CD14-positive monocyte (primary cell): ENCODE results near the gene NR1I3. TPM values are rescaled to one million over a fixed set of nuclear protein-coding genes. Genes with fewer than 3 reads are reported as not detected.
A peak's percentile ranks its signal among the peaks of the same experiment; 100 is the strongest.

Experiments
- DNase-seq, 3 donors: peaks; one replicate each; pipeline ENCODE4 v3.0.0-alpha.2; 2011 to 2022
- H2AFZ ChIP-seq: 2 replicates; pipeline ENCODE4 v1.6.0; 2012; ENCODE audit warnings: mild to moderate bottlenecking, low read depth, low read length, inconsistent platforms; ENCODE audit not compliant: insufficient read depth, poor library complexity, severe bottlenecking
- H3K27ac ChIP-seq, 2 donors: 1 replicate in 1 of 2; 2 replicates in 1 of 2; pipeline ENCODE4 v1.5.1; 2012 to 2013; ENCODE audit warnings: low read length in 2 of 2, control low read depth in 1 of 2, inconsistent platforms in 1 of 2, low read depth in 1 of 2, mild to moderate bottlenecking in 1 of 2
- H3K27me3 ChIP-seq, 2 donors: one replicate each; pipeline versions ENCODE4 v1.6.0 to v1.6.1; 2011 to 2013; ENCODE audit warnings: low read length in 2 of 2; ENCODE audit not compliant: control insufficient read depth in 2 of 2, insufficient read depth in 2 of 2
- H3K36me3 ChIP-seq, 2 donors: replicated peaks in 1 of 2; 1 replicate in 1 of 2; 2 replicates in 1 of 2; pipeline versions ENCODE4 v1.5.1 to v1.6.1; 2012 to 2013; ENCODE audit warnings: low read length in 2 of 2, control low read depth in 1 of 2, inconsistent platforms in 1 of 2, mild to moderate bottlenecking in 1 of 2; ENCODE audit not compliant: insufficient read depth in 2 of 2, control insufficient read depth in 1 of 2
- H3K4me1 ChIP-seq, 2 donors: 1 replicate in 1 of 2; 2 replicates in 1 of 2; pipeline versions ENCODE4 v1.5.1 to v1.6.1; 2012 to 2013; ENCODE audit warnings: low read length in 2 of 2, control low read depth in 1 of 2, inconsistent platforms in 1 of 2, mild to moderate bottlenecking in 1 of 2, moderate library complexity in 1 of 2; ENCODE audit not compliant: insufficient read depth in 2 of 2, control insufficient read depth in 1 of 2
- H3K4me2 ChIP-seq: replicated peaks from 2 replicates; pipeline ENCODE3; 2012; ENCODE audit warnings: low read length, moderate library complexity, mild to moderate bottlenecking; ENCODE audit not compliant: poor library complexity, severe bottlenecking; ENCODE audit errors: extremely low read depth
- H3K4me3 ChIP-seq, 3 experiments: fragments of 200-600 bp in 1 of 3; sonication (generic) in 1 of 3; replicated peaks in 1 of 3; 1 replicate in 2 of 3; 2 replicates in 1 of 3; pipeline ENCODE4 v1.5.1; 2011 to 2013; ENCODE audit warnings: low read length in 3 of 3, mild to moderate bottlenecking in 3 of 3, control low read depth in 2 of 3, low read depth in 2 of 3, inconsistent platforms in 1 of 3, moderate library complexity in 1 of 3
- H3K79me2 ChIP-seq: 2 replicates; pipeline ENCODE4 v1.6.0; 2012; ENCODE audit warnings: mild to moderate bottlenecking, control low read depth, inconsistent platforms, low read length, moderate library complexity; ENCODE audit not compliant: insufficient read depth
- H3K9ac ChIP-seq: 2 replicates; pipeline ENCODE4 v1.6.0; 2017; ENCODE audit warnings: low read length, mild to moderate bottlenecking; ENCODE audit not compliant: insufficient read depth, poor library complexity, severe bottlenecking
- H3K9me3 ChIP-seq, 2 donors: replicated peaks in 1 of 2; 1 replicate in 1 of 2; 2 replicates in 1 of 2; pipeline versions ENCODE4 v1.5.1 to v1.6.1; 2012 to 2013; ENCODE audit warnings: low read length in 2 of 2, control low read depth in 1 of 2; ENCODE audit not compliant: control insufficient read depth in 1 of 2, insufficient read depth in 1 of 2
- H4K20me1 ChIP-seq: 2 replicates; pipeline ENCODE4 v1.6.0; 2012; ENCODE audit warnings: mild to moderate bottlenecking, low read length, control low read depth, moderate library complexity; ENCODE audit not compliant: insufficient read depth
- H3K27ac Mint-ChIP-seq, 7 donors: one replicate each; pipeline ENCODE4 v1.8.0; 2020; ENCODE audit warnings: mild to moderate bottlenecking in 7 of 7, mixed read lengths in 7 of 7, moderate library complexity in 6 of 7, inconsistent platforms in 2 of 7
- H3K27me3 Mint-ChIP-seq, 3 donors: one replicate each; pipeline ENCODE4 v1.8.0; 2021 to 2022; ENCODE audit warnings: low read depth in 3 of 3, mild to moderate bottlenecking in 3 of 3, mixed read lengths in 3 of 3, moderate library complexity in 3 of 3, inconsistent platforms in 1 of 3
- H3K36me3 Mint-ChIP-seq, 2 donors: one replicate each; pipeline ENCODE4 v1.8.0; 2020; ENCODE audit warnings: mixed read lengths in 2 of 2, inconsistent platforms in 1 of 2, mild to moderate bottlenecking in 1 of 2
- H3K4me1 Mint-ChIP-seq: one replicate; pipeline ENCODE4 v1.8.0; 2020; ENCODE audit warnings: mild to moderate bottlenecking, mixed read lengths
- H3K4me3 Mint-ChIP-seq, 2 donors: one replicate each; pipeline ENCODE4 v1.8.0; 2020; ENCODE audit warnings: mild to moderate bottlenecking in 2 of 2, mixed read lengths in 2 of 2, moderate library complexity in 1 of 2
- H3K9me3 Mint-ChIP-seq, 7 donors: one replicate each; pipeline ENCODE4 v1.8.0; 2020 to 2022; ENCODE audit warnings: mixed read lengths in 7 of 7, mild to moderate bottlenecking in 6 of 7, moderate library complexity in 6 of 7, inconsistent platforms in 2 of 7
- WGBS: methylation state at CpG from one replicate; pipeline ENCODE4 v1.1.5; 2013; ENCODE audit warnings: missing lambda C conversion rate; ENCODE audit not compliant: insufficient coverage; 5-methylcytosine and 5-hydroxymethylcytosine counted together
- intact Hi-C, 2 donors: fragments of 100-400 bp; cut with micrococcal nuclease; formaldehyde crosslinking; loops; one replicate each; pipeline versions ENCODE4 v1.15.0 to v1.15.1; 2023
- polyA plus RNA-seq, 3 donors: library from polyadenylated mRNA; depleted of rRNA in 1 of 3; unstranded in 2 of 3; stranded (reverse) in 1 of 3; fragments of 300-500 nt in 2 of 3; fragments of >200 nt in 1 of 3; fragmentation: Illumina TruSeq in 2 of 3; gene quantifications; 1 replicate in 2 of 3; 2 replicates in 1 of 3; pipeline ENCODE4 v1.2.3, GENCODE V29; 2012 to 2021
- TF ChIP-seq, protein P1 (sequence below): fragments of 200-600 bp; IDR thresholded peaks from one replicate; pipeline ENCODE4 v1.8.0; 2022; ENCODE audit warnings: antibody characterized with exemption, mild to moderate bottlenecking

Gene NR1I3
- polyA plus RNA-seq, 3 donors: not detected

DNA sequence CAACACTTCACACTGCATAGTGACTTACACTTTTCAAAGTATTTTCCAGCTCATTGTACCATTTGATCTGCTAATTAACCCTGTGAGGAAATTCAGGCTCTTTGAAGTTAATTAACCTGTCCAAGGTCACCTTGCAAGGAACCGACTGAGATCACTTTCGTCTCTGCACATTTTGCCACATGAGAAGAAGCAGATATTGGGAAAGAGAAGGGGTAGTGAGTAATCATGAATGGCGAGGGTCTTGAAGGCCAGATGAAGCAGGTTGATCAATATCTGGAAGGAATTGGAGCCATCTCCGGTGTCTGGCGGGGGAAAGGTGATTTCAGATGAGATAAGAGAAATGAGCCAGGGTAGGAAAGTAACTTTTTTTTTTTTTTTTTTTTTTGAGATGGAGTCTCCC is 18.0 kb downstream of the NR1I3 start:
- Mint-ChIP-seq H3K36me3 (peaks cover 61 to 66% of the 10 kb centered on the region in 2 donors), H3K9me3 (peaks cover 0 to 2% (median 0%) of the 10 kb centered on the region in 7 donors), H3K4me1 (peaks cover 62% of the 10 kb centered on the region), H3K4me3 (no peak overlapping the region), H3K27ac (peak overlapping the region in 5 of 7 donors; percentile 15 to 100 (median 60)), H3K27me3 (peaks cover 0 to 1% (median 1%) of the 10 kb centered on the region in 3 donors)
- Histone ChIP-seq H3K9ac (no peak overlapping the region), H3K27ac (peak overlapping the region in 1 of 2 donors; percentile 13), H3K4me1 (peaks cover 20 to 37% of the 10 kb centered on the region in 2 donors), H3K79me2 (peaks cover 47% of the 10 kb centered on the region), H3K36me3 (peaks cover 26 to 57% of the 10 kb centered on the region in 2 donors), H3K4me2 (no peak overlapping the region), H3K9me3 (no peaks in the 10 kb centered on the region), H2AFZ (no peak overlapping the region), H3K27me3 (no peaks in the 10 kb centered on the region), H4K20me1 (peaks cover 71% of the 10 kb centered on the region), H3K4me3 (no peak overlapping the region)
- intact Hi-C loops: no loop called here
- no peak for DNase-seq
- TF ChIP-seq, protein P1, sequence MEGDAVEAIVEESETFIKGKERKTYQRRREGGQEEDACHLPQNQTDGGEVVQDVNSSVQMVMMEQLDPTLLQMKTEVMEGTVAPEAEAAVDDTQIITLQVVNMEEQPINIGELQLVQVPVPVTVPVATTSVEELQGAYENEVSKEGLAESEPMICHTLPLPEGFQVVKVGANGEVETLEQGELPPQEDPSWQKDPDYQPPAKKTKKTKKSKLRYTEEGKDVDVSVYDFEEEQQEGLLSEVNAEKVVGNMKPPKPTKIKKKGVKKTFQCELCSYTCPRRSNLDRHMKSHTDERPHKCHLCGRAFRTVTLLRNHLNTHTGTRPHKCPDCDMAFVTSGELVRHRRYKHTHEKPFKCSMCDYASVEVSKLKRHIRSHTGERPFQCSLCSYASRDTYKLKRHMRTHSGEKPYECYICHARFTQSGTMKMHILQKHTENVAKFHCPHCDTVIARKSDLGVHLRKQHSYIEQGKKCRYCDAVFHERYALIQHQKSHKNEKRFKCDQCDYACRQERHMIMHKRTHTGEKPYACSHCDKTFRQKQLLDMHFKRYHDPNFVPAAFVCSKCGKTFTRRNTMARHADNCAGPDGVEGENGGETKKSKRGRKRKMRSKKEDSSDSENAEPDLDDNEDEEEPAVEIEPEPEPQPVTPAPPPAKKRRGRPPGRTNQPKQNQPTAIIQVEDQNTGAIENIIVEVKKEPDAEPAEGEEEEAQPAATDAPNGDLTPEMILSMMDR: no peak
- 93% methylated on average over 3 of the region's 5 CpGs for WGBS

DNA sequence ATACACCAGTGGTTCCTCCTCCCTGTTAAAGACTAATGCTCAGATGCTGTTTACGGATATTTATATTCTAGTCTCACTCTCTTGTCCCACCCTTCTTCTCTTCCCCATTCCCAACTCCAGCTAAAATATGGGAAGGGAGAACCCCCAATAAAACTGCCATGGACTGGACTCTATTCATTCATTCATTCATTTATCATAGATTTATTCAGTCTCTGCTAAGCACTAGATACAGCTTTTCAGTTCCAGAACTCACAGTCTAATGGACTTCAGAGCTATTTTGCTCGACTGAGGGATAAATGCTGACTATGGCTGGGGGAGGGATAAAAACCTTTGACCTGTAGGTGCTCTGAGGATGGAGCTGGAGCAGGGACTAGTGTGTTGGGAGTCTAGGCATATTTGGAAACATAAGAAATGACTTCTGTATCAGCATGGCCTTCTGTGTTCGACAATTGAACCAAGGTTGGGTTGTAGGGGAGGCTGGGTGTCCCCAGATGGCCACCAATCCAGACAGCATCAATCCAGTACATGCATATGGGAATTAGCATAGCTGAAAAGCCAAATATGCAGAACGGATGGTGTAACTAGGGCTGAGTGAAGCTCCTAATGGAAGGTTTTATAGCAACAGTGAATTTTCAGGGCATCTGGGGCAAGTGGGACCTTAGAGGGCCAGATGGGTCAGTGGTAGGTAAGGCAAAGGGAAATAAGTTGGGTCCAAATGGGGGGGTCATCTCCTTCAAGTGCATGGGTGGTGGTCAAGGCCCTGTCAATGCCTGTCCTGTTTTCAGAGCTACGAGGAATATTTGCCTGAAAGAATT is 18.7 kb downstream of the NR1I3 start:
- Histone ChIP-seq H3K27me3 (no peaks in the 10 kb centered on the region), H3K9me3 (no peaks in the 10 kb centered on the region), H3K4me2 (peak overlapping the region; percentile 100), H4K20me1 (peaks cover 71% of the 10 kb centered on the region), H3K36me3 (peaks cover 26 to 54% of the 10 kb centered on the region in 2 donors), H2AFZ (no peak overlapping the region), H3K4me3 (no peak overlapping the region), H3K79me2 (peaks cover 54% of the 10 kb centered on the region), H3K9ac (no peak overlapping the region), H3K27ac (peak overlapping the region in 1 of 2 donors; percentile 100), H3K4me1 (peaks cover 25 to 36% of the 10 kb centered on the region in 2 donors)
- TF ChIP-seq, protein P1: no peak
- Mint-ChIP-seq H3K36me3 (peaks cover 61 to 65% of the 10 kb centered on the region in 2 donors), H3K27ac (peak overlapping the region; percentile 20 to 100 (median 100)), H3K9me3 (peaks cover 0 to 2% (median 0%) of the 10 kb centered on the region in 7 donors), H3K4me3 (no peak overlapping the region), H3K4me1 (peaks cover 60% of the 10 kb centered on the region), H3K27me3 (peaks cover 0 to 1% (median 1%) of the 10 kb centered on the region in 3 donors)
- intact Hi-C loops: no loop called here
- 97% methylated on average over 3 of the region's 5 CpGs for WGBS
- DNase-seq: no peak
